ENCODE data around the gene HOXC6.

Gene HOXC6

GRCh38 chr12:53985692-53985993 is 42.6 kb upstream of the HOXC6 start:
- no peak for DNase-seq
- Histone ChIP-seq H3K4me1 (peaks cover 8% of the 10 kb centered on the region), H3K9me3 (no peaks in the 10 kb centered on the region), H3K4me3 (ENCODE audit: low read depth, low read length) (peak overlapping the region; percentile 75), H3K27me3 (peaks cover 21% of the 10 kb centered on the region), H3K36me3 (no peaks in the 10 kb centered on the region)
- TF ChIP-seq, protein P1, sequence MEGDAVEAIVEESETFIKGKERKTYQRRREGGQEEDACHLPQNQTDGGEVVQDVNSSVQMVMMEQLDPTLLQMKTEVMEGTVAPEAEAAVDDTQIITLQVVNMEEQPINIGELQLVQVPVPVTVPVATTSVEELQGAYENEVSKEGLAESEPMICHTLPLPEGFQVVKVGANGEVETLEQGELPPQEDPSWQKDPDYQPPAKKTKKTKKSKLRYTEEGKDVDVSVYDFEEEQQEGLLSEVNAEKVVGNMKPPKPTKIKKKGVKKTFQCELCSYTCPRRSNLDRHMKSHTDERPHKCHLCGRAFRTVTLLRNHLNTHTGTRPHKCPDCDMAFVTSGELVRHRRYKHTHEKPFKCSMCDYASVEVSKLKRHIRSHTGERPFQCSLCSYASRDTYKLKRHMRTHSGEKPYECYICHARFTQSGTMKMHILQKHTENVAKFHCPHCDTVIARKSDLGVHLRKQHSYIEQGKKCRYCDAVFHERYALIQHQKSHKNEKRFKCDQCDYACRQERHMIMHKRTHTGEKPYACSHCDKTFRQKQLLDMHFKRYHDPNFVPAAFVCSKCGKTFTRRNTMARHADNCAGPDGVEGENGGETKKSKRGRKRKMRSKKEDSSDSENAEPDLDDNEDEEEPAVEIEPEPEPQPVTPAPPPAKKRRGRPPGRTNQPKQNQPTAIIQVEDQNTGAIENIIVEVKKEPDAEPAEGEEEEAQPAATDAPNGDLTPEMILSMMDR (IDR thresholded peaks at IDR 0.05; ENCODE audit: low read depth, low read length), result no peak

DNA sequence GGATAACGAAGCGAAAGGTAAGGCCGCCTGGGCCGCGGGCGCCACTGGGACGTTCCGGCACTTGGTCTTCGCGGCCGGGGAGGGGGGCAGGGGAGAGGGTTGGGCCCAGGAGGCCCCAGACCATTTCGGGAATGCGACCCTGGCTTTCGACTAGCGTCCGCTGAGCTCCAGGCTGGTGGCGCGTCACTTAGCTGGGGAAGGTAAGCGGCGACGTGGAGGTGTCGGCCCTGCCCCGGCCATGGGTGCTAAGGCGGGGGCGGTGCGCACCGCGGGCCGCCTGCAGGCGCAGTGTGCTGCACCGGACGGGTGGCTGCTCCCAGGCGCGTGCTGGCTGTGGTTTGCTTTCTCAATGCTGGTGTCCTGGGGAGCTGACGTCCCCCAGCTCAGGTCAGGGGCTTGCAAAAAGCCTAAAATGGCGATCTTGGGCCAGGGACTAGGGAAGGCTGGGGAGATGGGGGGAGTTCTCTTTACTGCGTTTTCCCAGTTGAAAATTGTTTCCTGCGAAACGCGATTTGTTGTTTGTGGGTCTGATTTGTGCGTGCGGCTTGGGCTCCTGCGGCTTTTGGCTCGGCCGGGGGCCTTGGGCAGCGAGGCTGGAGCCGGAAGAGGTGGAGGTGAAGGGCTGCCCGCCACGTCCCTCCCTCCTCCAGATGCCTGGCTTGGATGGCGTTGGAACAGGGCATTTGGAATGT is 42.1 kb upstream of the HOXC6 start:
- peaks cover 21% of the 10 kb centered on the region for H3K27me3 ChIP-seq
- TF ChIP-seq, protein P1 (IDR thresholded peaks at IDR 0.05; ENCODE audit: low read depth, low read length), result no peak; the same call in 1 of the 2 replicates
- DNase-seq, result no peak
- no peaks in the 10 kb centered on the region for H3K9me3 ChIP-seq
- no peaks in the 10 kb centered on the region for H3K36me3 ChIP-seq
- peak overlapping the region; percentile 75 for H3K4me3 ChIP-seq (ENCODE audit: low read depth, low read length)
- H3K4me1 ChIP-seq, result peaks cover 8% of the 10 kb centered on the region

- Histone ChIP-seq H3K9me3 (no peaks in the 10 kb centered on the region), H3K4me1 (peaks cover 8% of the 10 kb centered on the region), H3K36me3 (no peaks in the 10 kb centered on the region), H3K4me3 (ENCODE audit: low read depth, low read length) (peak overlapping the region; percentile 75), H3K27me3 (peaks cover 21% of the 10 kb centered on the region)
- TF ChIP-seq, protein P1 (IDR thresholded peaks at IDR 0.05; ENCODE audit: low read depth, low read length), result no peak
- no peak for DNase-seq
Observed at GRCh38 chr12:53986686-53987483, 41.4 kb upstream of the HOXC6 start.

DNA sequence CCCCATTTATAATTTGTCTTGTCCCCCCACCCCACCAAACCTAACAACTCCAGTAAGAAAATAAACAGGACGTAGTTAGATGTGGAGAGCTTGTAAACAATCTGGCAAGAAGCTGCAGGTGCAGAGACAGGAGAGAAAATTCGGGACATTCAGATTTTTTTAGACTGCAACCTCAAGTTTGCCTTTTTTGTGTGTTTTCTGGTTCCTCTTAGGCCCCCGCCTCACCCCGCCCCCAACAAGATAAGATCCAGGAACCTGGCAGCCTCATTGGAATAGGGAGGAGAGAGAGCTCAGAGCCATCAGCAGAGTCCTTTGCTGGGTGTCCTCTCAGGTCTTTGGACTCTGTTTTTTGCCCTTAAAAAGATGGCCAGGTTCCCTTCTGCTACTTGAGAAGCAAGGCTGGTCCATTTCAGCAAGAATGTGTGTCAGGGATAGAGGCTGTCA is 40.4 kb upstream of the HOXC6 start:
- Histone ChIP-seq H3K27me3 (peaks cover 21% of the 10 kb centered on the region), H3K36me3 (no peaks in the 10 kb centered on the region), H3K4me3 (ENCODE audit: low read depth, low read length) (no peak overlapping the region), H3K4me1 (peaks cover 8% of the 10 kb centered on the region), H3K9me3 (no peaks in the 10 kb centered on the region)
- DNase-seq, result no peak
- TF ChIP-seq, protein P1 (IDR thresholded peaks at IDR 0.05; ENCODE audit: low read depth, low read length), result no peak

DNA sequence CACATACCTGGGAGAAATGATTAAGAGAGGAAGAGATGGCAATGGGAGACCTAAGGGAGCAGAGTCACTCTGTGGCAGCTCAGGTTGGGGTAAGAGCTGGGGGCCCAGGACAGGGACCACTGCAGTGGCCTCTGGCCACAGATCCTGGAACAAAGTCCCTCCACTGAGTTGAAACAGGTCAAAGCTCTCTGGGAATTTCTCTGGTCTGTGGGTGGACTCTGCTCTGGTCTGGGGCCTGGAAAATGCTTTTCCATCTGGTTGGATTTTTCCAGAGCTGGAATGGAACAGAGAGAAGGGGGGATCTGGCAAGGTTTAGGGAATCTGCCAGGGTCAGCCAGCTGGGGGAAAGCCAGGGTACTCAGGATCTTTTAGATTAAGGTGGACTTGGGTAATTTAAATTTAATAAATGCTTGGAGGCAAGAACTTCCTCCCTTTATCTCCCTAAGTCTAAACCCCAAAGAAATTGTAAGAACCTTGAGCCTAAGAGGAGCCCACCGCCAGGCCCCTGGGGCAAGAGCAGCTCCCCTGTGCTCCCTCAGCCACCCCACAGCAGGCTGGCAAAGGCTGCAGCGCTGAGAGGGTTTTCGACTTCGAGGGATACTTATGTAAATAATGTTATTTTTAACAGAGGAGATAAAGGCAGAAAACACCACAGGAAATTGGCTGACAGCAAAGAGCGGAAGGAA is 39.6 kb upstream of the HOXC6 start:
- Histone ChIP-seq H3K36me3 (no peaks in the 10 kb centered on the region), H3K4me3 (ENCODE audit: low read depth, low read length) (peak overlapping the region; percentile 35), H3K9me3 (no peaks in the 10 kb centered on the region), H3K4me1 (peaks cover 8% of the 10 kb centered on the region), H3K27me3 (peaks cover 21% of the 10 kb centered on the region)
- TF ChIP-seq, protein P1 (IDR thresholded peaks at IDR 0.05; ENCODE audit: low read depth, low read length), result no peak
- DNase-seq, result no peak
